ENCODE results near the gene F5. TPM values are rescaled to one million over a fixed set of nuclear protein-coding genes. Genes with fewer than 3 reads are reported as not detected.

Gene F5
- total and polyA plus RNA-seq, 2 of the 13 experiments (the other 11 are each of a cell fraction or from before 2014, with no cell fraction given) = 38.3 to 64.0 TPM

DNA sequence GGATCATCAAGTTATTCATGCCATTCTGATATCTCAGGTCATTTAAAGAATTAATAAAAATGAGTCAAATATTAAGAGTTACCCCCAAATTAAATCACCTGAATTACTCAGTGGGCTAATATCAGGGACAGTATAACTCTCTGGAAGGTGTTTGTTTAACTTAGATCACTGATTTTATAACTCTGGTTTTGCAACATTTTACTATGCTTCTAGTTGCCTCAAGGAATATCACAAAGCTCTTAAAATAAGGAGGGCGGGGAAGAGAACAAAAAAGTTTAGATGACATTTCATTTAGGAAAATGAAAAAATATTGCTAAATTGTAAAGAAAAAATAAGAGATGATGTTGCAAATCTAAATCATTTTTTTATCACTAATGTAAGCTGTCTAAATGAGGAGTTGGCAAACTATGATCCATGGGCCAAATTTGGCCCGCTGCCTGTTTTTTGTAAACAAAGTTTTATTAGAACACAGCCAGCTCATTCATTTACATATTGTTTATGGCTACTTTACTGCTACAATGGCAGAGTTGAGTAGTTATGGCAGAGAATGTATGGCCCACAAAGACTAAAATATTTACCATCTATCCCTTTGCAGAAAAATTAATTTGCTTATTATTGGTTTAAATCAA is 68.6 kb downstream of the F5 start (continued):
- TF ChIP-seq E2F1 (CRISPR knock-in tag; IDR thresholded peaks at IDR 0.05) = no peak
- TF ChIP-seq MYC (CRISPR knock-in tag; IDR thresholded peaks at IDR 0.05; ENCODE audit: borderline replicate concordance) = no peak
- no peak for TF ChIP-seq HOXA7 (CRISPR knock-in tag; IDR thresholded peaks at IDR 0.05)
- TF ChIP-seq CEBPG (CRISPR knock-in tag; IDR thresholded peaks at IDR 0.05) = no peak
- no peak for TF ChIP-seq ZFP41 (CRISPR knock-in tag; IDR thresholded peaks at IDR 0.05; ENCODE audit: borderline replicate concordance)
- TF ChIP-seq ZNF547 (CRISPR knock-in tag; IDR thresholded peaks at IDR 0.05) = no peak
- no peak for TF ChIP-seq MEIS1 (CRISPR knock-in tag; IDR thresholded peaks at IDR 0.05; ENCODE audit: borderline replicate concordance)

- Histone ChIP-seq H3K79me2 (ENCODE audit: insufficient read depth, low read length) (no peaks in the 10 kb centered on the region), H3K4me1 (ENCODE audit: insufficient read depth, low read length) (peaks cover 6% of the 10 kb centered on the region), H3K9ac (ENCODE audit: insufficient read depth, low read depth, low read length) (no peak overlapping the region), H3K4me2 (ENCODE audit: low read depth, low read length) (no peak overlapping the region), H3K27me3 (ENCODE audit: control insufficient read depth in 1 of 2, insufficient read depth in 2 of 2, low read length in 2 of 2) (no peaks in the 10 kb centered on the region; a peak in 1 of 5 replicates), H3K36me3 (replicated peaks in 1 of 2; ENCODE audit: control insufficient read depth in 1 of 2, insufficient read depth in 2 of 2, low read length in 2 of 2) (peaks cover 24 to 66% of the 10 kb centered on the region in 2 experiments), H3K9me3 (ENCODE audit: low read length) (no peaks in the 10 kb centered on the region), H2AFZ (ENCODE audit: low read length) (no peak overlapping the region), H4K20me1 (ENCODE audit: insufficient read depth, low read length) (no peaks in the 10 kb centered on the region), H3K4me3 (replicated peaks in 1 of 3; ENCODE audit: insufficient read depth in 1 of 3, low read depth in 2 of 3, low read length in 3 of 3) (no peak overlapping the region), H3K27ac (ENCODE audit: extremely low read length, insufficient read depth, low read length) (no peak overlapping the region)
- in situ Hi-C loops (cut with HindIII; ENCODE audit: extremely low pct_ligation_motif_present, low pct_unique_long_range_greater_than_20kb) (no loop called here), intact Hi-C loops (cut with micrococcal nuclease; ENCODE audit: unreplicated experiment) (no loop called here)
- DNase-seq (ENCODE audit: low spot score) (no peak), FAIRE-seq (no peak), ATAC-seq (no peak)
- POLR2A ChIA-PET = no interaction called here
- no TSS peak for BruUV-seq (replicated peaks)
- CTCF ChIA-PET (ENCODE audit: low intra/inter-chr PET ratio, low total read pairs) = no interaction called here
- TF ChIP-seq RNF219 (CRISPR knock-in tag; IDR thresholded peaks at IDR 0.05) = no peak
- no peak for TF ChIP-seq MXD1 (CRISPR knock-in tag; IDR thresholded peaks at IDR 0.05)
- TF ChIP-seq PLSCR1 (CRISPR knock-in tag; IDR thresholded peaks at IDR 0.05; ENCODE audit: borderline replicate concordance) = no peak
- TF ChIP-seq, protein P1, sequence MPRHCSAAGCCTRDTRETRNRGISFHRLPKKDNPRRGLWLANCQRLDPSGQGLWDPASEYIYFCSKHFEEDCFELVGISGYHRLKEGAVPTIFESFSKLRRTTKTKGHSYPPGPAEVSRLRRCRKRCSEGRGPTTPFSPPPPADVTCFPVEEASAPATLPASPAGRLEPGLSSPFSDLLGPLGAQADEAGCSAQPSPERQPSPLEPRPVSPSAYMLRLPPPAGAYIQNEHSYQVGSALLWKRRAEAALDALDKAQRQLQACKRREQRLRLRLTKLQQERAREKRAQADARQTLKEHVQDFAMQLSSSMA (CRISPR knock-in tag; IDR thresholded peaks at IDR 0.05) = no peak
- TF ChIP-seq, protein P2, sequence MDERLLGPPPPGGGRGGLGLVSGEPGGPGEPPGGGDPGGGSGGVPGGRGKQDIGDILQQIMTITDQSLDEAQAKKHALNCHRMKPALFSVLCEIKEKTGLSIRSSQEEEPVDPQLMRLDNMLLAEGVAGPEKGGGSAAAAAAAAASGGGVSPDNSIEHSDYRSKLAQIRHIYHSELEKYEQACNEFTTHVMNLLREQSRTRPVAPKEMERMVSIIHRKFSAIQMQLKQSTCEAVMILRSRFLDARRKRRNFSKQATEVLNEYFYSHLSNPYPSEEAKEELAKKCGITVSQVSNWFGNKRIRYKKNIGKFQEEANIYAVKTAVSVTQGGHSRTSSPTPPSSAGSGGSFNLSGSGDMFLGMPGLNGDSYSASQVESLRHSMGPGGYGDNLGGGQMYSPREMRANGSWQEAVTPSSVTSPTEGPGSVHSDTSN (CRISPR knock-in tag; IDR thresholded peaks at IDR 0.05) = no peak
Measured at GRCh38 chr1:169515641-169516040, 70.6 kb downstream of the F5 start.

Data from HepG2 (cell line).